ENCODE results near the gene ST8SIA4.
A peak's percentile ranks its signal among the peaks of the same experiment; 100 is the strongest.

ST8SIA4 gene

DNA sequence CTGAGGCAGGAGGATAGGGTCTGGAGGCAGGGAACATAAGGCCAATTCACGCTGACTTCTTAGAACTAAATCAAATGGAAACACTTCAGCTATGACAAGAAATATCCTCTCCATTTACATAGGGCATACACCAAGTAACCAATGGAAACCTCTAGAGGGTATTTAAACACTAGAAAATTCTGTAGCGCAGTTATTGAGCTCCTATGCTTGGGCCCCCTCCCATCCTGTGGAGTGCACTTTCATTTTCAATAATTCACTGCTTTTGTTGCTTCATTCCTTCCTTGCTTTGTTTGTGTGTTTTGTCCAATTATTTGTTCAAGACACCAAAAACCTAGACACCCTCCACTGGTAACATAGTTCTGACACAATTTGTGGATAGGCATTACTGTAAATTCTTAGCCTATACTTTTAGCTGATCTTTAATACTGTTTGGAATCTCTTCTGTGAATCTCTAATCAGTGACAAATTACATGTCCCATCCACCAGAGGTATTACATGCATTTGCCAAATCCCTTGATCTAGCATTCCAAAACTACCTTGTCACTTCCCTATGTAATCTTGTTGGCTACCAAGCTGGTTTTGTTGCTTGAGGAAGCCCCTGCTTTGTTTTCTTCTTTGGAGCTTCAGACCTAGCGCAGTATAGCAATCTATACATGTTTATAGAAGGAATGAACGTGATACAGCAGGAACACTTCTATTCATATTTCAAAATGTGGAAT, 61.6 kb downstream of the ST8SIA4 start:
- Histone ChIP-seq H3K4me1 (ENCODE audit: control insufficient read depth, low read length) (peaks cover 51% of the 10 kb centered on the region), H3F3A (ENCODE audit: control insufficient read depth, insufficient read depth) (0 out of 2 replicates have a peak, but pooled peaks cover 2% of the 10 kb centered on the region), H3K4me2 (ENCODE audit: low read length) (peak overlapping the region; percentile 46), H3K79me2 (ENCODE audit: control insufficient read depth, low read length) (no peaks in the 10 kb centered on the region), H3K27ac (ENCODE audit: low read depth, low read length) (no peak overlapping the region), H3K36me3 (ENCODE audit: control insufficient read depth, low read length) (peaks cover 12% of the 10 kb centered on the region), H3K9me3 (ENCODE audit: control insufficient read depth, insufficient read depth, low read length) (no peaks in the 10 kb centered on the region), H3K9me2 (replicated peaks; ENCODE audit: control insufficient read depth, low read length) (no peaks in the 10 kb centered on the region), H3K27me3 (ENCODE audit: control insufficient read depth, low read length) (no peaks in the 10 kb centered on the region), H4K20me1 (ENCODE audit: control insufficient read depth, insufficient read depth, low read depth, low read length) (no peaks in the 10 kb centered on the region), H3K4me3 (ENCODE audit: low read length) (peak overlapping the region; percentile 33)
- TF ChIP-seq, protein P1, sequence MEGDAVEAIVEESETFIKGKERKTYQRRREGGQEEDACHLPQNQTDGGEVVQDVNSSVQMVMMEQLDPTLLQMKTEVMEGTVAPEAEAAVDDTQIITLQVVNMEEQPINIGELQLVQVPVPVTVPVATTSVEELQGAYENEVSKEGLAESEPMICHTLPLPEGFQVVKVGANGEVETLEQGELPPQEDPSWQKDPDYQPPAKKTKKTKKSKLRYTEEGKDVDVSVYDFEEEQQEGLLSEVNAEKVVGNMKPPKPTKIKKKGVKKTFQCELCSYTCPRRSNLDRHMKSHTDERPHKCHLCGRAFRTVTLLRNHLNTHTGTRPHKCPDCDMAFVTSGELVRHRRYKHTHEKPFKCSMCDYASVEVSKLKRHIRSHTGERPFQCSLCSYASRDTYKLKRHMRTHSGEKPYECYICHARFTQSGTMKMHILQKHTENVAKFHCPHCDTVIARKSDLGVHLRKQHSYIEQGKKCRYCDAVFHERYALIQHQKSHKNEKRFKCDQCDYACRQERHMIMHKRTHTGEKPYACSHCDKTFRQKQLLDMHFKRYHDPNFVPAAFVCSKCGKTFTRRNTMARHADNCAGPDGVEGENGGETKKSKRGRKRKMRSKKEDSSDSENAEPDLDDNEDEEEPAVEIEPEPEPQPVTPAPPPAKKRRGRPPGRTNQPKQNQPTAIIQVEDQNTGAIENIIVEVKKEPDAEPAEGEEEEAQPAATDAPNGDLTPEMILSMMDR (IDR thresholded peaks at IDR 0.05; ENCODE audit: low read depth, low read length, poor library complexity, severe bottlenecking): no peak
- TF ChIP-seq EZH2phosphoT487 (IDR thresholded peaks at IDR 0.05; ENCODE audit: borderline replicate concordance, low read length): no peak

DNA sequence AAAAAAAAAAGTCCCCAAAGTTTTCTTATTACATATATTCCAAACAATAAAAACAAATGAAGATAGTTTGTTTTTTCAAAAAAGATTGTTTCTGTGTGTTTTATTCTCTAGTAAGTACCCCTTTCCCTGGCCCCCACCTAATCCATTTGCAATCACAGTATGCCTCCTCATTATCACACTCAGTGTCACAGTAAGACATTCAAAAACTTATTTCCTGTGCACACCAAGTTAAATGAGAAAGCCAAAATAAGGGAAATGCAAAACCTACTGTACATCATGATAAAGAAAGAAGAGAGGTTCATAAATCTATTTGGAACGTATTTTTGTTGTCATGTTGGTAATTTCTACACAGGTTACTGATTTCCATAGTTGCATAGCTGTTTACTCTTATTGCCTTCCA, 62.3 kb downstream of the ST8SIA4 start:
- Histone ChIP-seq H3K27me3 (ENCODE audit: control insufficient read depth, low read length) (no peaks in the 10 kb centered on the region), H3K4me1 (ENCODE audit: control insufficient read depth, low read length) (peaks cover 47% of the 10 kb centered on the region), H3K9me3 (ENCODE audit: control insufficient read depth, insufficient read depth, low read length) (no peaks in the 10 kb centered on the region), H3K79me2 (ENCODE audit: control insufficient read depth, low read length) (no peaks in the 10 kb centered on the region), H3K27ac (ENCODE audit: low read depth, low read length) (no peak overlapping the region), H3K4me2 (ENCODE audit: low read length) (peak overlapping the region; percentile 46), H4K20me1 (ENCODE audit: control insufficient read depth, insufficient read depth, low read depth, low read length) (no peaks in the 10 kb centered on the region), H3K36me3 (ENCODE audit: control insufficient read depth, low read length) (peaks cover 12% of the 10 kb centered on the region), H3K4me3 (ENCODE audit: low read length) (peak overlapping the region; percentile 33), H3F3A (ENCODE audit: control insufficient read depth, insufficient read depth) (0 out of 2 replicates have a peak, but pooled peaks cover 2% of the 10 kb centered on the region), H3K9me2 (replicated peaks; ENCODE audit: control insufficient read depth, low read length) (no peaks in the 10 kb centered on the region)
- TF ChIP-seq EZH2phosphoT487 (IDR thresholded peaks at IDR 0.05; ENCODE audit: borderline replicate concordance, low read length): no peak
- TF ChIP-seq, protein P1 (IDR thresholded peaks at IDR 0.05; ENCODE audit: low read depth, low read length, poor library complexity, severe bottlenecking): no peak

GRCh38 chr5:100840370-100840769, 62.7 kb downstream of the ST8SIA4 start:
- no peaks in the 10 kb centered on the region for H3K9me2 ChIP-seq (replicated peaks; ENCODE audit: control insufficient read depth, low read length)

More at GRCh38 chr5:100840370-100840769, 62.7 kb downstream of the ST8SIA4 start:
- Histone ChIP-seq H3K9me3 (ENCODE audit: control insufficient read depth, insufficient read depth, low read length) (no peaks in the 10 kb centered on the region), H3K36me3 (ENCODE audit: control insufficient read depth, low read length) (peaks cover 12% of the 10 kb centered on the region), H3K79me2 (ENCODE audit: control insufficient read depth, low read length) (no peaks in the 10 kb centered on the region), H4K20me1 (ENCODE audit: control insufficient read depth, insufficient read depth, low read depth, low read length) (no peaks in the 10 kb centered on the region), H3K4me2 (ENCODE audit: low read length) (peak overlapping the region; percentile 46), H3K4me1 (ENCODE audit: control insufficient read depth, low read length) (peaks cover 47% of the 10 kb centered on the region), H3K4me3 (ENCODE audit: low read length) (no peak overlapping the region), H3F3A (ENCODE audit: control insufficient read depth, insufficient read depth) (0 out of 2 replicates have a peak, but pooled peaks cover 2% of the 10 kb centered on the region), H3K27me3 (ENCODE audit: control insufficient read depth, low read length) (no peaks in the 10 kb centered on the region), H3K27ac (ENCODE audit: low read depth, low read length) (no peak overlapping the region)
- no peak for TF ChIP-seq EZH2phosphoT487 (IDR thresholded peaks at IDR 0.05; ENCODE audit: borderline replicate concordance, low read length)
- TF ChIP-seq, protein P1 (IDR thresholded peaks at IDR 0.05; ENCODE audit: low read depth, low read length, poor library complexity, severe bottlenecking): no peak

Data from DOHH2 (cell line).